ENCODE measurements around the gene PITPNM3.

The PITPNM3 gene

DNA sequence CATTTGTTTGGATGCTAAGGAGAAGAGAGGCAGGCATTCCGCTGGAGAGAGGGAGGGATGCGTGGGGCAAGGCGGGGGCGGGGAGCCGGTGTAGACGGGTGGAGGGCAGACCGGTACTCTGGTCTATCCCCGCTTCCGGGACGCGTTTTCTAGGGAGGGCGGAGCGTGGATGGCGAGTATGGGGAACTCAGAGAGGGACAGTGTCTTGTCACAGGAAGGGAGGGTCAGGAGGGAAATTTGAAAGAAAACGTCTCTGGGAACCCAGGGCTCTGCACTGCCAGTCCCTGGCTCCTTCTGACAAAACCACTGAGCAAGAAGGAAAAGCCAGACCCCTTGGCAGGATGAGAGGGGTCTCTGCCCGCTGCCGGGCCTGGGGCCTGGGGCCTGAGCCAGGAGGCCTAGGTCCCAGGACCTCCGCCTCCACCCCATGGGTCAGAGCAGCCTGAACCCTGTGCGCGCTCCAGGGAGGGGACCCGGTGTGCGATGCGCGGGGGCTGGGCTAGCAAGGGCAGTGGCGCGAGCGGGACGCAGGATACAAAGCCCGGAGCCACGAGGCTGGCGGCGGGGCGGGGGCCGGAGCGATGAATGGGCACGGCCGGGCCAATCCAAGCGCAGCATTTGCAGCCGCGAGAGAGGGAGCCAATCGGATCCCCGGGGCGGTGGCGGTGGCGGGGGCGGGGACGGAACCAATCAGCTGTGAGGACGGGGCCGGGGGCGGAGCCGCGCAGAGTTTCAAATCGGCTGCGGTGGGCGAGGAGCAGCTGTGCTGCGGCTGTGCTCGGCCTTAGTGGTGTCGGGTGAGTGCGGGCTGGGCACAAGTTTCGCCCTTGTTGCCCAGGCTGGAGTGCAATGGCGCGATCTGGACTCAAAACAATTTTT lies 112.4 kb downstream of the PITPNM3 start, which contains the start of gene PIMREG:
TSS of gene PIMREG (plus strand) at position 764 of the 879 bp plus-strand sequence. CDS start 656 bp downstream, outside the sequence.
- peak; percentile 98 for DNase-seq (ENCODE audit: low spot score)

DNA sequence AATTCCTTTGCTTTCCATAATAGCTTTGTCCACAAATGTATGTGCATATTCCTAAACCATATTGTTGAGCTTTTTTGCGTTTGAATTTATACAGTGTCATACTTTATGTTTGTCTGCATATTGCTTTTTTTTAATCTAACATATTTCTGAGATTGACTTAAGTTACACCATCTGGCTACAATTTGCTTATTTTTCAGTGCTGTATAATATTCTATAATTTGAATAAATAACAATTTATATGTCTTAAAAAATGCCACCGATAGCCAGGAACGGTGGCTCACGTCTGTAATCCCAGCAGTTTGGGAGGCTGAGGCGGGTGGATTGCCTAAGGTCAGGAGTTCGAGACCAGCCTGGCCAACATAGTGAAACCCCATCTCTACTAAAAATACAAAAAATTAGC lies 113.6 kb downstream of the PITPNM3 start:
- DNase-seq (ENCODE audit: low spot score): no peak

DNA sequence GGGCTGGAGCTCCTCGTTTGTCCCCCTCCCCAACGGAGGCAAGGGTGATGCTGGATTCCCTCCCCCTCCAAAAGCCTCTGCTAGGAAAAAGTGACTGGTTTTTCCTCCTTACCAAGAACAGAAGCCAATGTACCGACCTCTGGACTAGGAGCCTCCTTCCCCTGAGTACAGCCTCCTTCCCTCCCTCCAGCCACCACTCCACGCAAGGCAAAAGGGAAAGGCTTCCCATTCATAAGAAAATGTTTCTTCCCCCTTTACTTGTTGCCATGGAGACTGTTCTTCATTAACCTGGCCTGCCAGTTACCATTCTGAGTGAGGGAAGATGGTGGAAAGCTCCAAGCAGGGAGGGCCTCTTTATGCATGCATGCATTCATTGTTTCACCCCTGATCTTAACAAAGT lies 116.4 kb downstream of the PITPNM3 start:
- no peak for DNase-seq (ENCODE audit: low spot score)

DNA sequence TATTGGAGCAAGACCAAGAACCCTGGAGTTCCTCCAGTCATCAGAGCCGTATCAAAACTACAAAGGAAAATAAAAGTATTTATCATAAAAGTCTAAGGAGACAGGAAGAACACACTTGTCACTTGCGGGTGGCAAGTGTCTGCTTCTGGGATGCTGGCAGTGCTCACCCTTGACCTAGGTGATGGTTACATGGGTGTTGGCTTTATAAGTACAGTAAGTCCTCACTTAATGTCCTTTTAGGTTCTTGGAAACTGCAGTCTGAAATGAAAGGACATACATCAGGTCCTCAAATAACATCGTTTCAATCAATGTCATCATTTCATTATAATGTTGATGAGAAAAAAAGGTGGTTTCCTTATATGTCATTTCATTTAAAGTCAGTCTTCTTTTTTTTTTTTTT lies 118.4 kb downstream of the PITPNM3 start:
- no peak for DNase-seq (ENCODE audit: low spot score)

DNA sequence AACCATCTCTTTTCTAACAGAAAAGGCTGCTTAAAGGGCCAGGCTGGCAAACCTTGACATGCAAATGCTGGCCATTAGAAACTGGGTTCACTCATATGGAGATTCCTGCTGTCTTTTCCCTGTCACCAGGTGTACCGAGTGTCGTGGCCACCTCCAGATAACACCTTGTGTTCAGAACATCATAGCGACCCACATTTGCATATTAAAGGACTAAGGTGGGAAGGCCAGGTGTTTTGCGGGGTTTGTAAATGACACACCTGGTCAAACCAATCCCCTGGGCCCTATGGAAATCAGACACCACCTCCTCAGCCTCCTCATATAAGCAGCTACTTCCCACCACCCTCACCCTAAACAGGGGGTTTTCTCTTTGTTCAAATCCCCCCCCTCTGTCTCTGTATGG lies 118.9 kb downstream of the PITPNM3 start:
- DNase-seq (ENCODE audit: low spot score): no peak

DNA sequence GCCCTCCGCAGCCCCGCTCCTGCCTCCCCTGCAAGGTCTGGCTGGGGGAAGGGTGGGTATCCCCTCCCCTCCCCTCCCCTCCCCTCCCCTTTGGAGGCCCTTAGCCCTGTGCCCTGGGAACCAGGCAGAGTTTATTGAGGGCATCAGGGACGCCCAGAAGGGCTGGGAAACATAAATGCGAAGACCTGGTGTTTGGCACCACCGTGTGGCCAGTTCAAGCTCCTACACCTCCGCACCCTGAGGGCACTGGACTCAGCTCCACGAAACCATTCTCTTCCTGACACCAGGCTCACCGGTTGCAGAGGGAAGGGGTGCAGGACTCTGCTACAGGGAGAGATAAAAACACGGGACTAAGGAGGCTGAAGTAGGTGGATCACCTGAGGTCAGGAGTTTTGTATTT lies 120.4 kb downstream of the PITPNM3 start:
- DNase-seq (ENCODE audit: low spot score): peak; percentile 67

DNA sequence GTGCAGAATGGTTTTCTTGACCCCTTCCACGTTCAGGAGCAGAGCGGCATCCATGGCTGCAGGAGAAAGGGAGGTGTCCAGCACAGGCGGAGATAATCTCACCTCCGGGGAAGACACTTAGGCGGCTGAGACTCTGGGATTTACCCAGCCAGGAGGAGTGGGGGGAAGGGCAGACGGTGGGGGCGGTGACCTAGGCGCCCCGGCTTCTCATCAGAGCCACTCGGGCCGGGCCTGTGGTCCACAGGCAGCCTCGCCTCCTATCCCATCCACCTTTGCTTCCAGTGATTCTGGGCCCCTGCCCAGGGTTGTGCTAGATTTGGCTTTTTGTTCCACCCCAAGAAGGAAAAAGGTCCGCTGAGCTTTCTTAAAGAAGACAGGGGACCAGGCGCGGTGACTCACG lies 121.3 kb downstream of the PITPNM3 start, which contains the start of gene AIPL1:
TSS of gene AIPL1 (minus strand) at position 71 of the 400 bp plus-strand sequence. CDS start at position 54, 17 bp downstream.
- DNase-seq (ENCODE audit: low spot score): no peak

DNA sequence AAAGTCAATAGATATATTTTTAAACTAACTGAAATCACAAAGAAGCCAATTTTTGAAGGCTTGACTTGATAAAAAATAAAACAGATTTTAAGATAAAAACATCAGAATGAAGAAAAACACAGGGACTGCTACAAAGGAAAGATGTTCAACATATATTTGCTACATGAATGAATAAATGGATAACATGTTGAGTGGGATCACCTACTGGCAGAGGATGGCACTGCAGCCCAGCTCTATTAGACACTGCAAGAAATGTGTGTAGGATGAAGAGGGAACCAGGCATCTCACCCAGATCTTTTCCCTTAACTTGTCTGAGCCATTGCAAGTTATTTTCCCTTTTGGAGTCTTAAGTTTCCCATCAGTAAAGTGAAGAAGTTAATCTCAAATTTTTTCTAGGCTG lies 125.6 kb downstream of the PITPNM3 start:
- DNase-seq (ENCODE audit: low spot score): no peak

DNA sequence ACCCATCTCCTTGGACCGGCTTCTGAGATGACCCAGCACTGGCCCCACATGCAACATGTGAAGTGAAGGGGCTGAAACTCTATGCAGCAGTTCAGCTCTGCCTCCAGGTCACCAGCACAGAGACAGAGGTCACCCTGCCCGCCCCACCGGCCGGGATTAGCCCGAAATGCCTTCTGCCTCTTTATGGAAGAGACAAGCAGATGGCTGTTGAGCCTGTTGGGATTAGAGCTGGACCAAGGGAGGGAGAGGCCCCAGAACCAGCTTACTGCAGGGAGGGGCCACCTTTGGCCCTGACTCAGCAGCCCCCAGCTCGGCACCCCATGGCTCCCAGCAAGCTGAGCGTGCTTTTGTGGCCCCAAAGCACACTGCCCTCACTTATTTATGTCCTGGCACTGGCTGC lies 127.1 kb downstream of the PITPNM3 start:
- DNase-seq (ENCODE audit: low spot score): no peak

DNA sequence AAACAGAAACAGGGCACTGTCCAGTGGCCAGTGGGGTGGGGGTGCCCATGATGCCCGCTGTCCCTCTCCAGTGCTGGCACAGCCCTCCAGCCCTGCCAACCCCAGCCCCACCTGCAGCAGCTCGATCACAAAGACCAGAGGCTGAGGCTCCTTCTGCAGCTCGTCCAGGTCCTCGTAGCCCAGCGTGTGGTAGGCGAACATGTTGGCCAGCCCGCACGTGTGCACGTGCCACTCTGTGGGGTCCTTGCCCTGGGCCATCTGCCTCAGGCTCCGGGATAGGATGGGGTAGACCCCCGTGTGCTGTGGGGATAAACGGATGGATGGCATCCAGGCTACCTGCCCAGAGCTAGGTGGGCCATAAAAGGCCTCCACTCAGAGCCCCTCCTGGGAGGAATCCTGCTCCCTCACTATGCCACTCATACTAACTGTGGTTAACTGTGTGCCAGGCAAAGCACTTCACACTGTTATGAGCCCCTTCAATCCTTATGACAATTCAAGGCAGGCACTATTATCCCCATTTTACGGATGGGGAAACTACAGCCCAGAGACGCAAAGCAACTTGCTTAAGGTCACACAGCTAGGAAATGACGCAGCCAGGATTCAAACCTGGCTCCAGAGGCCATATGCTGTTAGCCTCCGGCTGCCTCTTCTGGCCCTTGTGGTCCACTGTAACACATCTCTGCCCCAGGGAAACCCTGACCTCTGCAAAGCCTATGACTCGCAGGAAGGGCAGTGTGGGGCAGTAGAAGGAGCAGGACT lies 128.0 kb downstream of the PITPNM3 start:
- no peak for DNase-seq (ENCODE audit: low spot score)

DNA sequence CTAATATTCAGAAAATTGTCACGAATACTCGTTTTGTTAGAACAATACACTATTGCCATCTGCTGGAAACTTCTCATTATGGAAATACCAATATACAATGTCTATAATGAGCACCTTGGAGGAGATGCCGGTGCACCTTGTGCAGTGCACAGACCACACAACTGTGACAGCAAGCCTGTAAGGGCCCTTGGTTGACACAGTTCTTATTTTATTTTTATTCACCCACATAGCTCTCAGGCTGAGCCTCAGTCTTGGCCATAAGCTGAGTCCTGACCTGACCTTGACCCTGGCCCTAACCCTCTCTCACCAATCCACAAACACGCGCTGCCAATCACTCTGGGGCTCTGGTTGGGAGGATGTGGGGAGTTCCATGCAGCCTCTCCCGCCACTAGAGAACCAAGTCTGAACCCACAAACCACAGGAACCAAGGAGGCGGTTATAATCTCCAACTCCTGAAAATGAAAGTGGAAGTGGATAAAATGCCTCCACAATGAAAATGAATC lies 129.0 kb downstream of the PITPNM3 start:
- DNase-seq (ENCODE audit: low spot score): no peak

DNA sequence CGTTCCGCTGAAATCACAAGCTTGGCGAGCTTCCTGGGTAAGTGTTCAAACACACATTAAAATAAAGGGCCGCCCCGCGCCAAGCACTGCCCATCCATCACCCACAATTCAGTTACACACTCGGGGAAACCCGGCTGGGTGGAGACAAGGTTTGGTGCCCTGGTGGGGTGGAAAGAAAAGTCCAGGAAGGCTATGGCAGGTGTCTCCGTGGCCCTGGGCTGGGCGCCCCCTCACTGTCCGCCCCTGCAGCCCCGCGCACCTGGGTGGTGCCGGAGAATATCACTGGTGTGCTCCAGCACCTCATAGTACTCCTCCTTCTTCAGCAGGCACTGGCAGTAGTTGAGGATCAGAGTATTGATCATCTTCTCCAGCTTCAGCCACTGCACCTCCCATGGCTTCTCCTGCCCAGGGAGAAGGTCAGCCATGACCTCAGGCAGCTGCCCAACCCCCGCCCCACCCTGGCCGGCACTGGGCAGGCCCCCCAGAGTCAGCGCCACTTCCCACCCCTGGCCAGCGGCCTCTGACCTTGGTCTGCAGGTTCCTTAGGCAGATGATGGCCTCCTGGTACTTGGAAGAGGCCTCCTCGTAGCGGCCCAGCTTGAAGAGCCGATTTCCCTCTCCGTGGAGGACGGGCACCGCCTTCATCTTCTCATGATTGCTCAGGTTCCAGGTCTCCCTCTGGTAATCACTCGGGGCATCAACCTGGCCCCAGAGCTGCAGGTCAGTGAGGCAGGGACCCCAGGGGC lies 129.8 kb downstream of the PITPNM3 start:
- no peak for DNase-seq (ENCODE audit: low spot score)

DNA sequence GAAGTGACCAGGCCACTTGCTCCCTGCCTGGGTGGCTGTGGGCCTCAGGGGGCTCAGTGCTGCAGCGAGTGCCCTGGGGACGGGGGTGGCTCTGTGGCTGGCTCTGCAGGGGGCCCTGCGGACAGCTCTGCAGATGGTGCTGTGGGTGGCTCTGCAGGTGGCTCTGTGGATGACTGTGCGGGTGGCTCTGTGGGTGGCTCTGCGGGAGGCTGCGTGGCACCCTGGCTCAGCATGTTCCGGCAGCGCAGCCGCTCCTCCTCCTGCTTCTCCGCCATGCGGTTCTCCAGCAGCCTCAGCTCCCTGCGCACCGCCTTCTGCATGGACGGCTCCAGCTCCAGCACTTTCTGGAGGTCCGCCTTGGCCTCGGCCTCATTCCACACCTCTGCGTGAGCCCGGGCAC lies 130.9 kb downstream of the PITPNM3 start:
- DNase-seq (ENCODE audit: low spot score): no peak

DNA sequence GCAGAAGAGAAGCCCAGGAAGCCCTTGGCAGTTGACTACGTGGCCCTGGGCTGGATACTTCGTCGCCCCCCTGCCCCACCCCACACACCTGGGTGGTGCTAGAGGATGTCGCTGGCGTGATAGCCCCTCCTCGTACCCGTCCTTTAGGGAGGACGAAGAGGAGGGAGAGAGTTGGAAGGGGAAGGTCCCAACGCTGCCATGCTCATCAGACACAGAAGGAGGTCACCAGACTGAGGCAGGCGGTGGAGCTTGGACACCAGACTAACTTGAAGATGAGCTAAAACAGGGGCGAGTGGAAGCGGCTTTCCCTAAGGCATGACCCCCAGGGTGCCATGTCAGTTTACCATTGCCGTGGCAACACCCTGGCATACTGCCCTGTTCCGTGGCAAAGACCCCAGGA lies 132.4 kb downstream of the PITPNM3 start:
- no peak for DNase-seq (ENCODE audit: low spot score)

DNA sequence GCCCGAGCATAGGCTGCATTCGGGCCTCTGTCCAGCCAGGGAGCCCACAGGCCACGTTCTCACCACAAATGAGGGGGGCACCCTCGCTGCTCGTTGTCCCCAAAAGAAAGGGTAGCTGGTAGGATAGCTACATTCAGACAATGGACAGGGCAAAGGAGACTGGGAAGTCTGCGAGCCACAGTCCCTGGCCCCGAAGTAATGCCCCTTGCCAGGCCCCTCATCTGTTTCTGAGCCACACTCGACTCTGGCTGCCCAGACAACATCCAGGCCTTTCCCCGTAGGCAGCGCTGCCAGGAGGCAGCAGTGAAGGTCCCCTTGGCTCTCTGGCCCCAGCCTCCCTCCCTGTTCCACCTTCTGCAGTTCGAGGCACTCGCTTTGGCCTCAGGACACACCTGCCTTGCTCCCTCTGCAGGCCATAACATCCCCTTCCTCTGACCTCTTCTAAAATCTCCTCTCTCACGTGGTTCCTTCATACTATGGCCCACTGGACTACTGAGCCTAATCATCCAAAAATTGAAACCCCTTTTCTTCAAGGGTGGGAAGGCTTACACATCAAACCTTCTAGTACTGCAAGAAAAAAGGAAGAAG lies 133.6 kb downstream of the PITPNM3 start:
- no peak for DNase-seq (ENCODE audit: low spot score)

DNA sequence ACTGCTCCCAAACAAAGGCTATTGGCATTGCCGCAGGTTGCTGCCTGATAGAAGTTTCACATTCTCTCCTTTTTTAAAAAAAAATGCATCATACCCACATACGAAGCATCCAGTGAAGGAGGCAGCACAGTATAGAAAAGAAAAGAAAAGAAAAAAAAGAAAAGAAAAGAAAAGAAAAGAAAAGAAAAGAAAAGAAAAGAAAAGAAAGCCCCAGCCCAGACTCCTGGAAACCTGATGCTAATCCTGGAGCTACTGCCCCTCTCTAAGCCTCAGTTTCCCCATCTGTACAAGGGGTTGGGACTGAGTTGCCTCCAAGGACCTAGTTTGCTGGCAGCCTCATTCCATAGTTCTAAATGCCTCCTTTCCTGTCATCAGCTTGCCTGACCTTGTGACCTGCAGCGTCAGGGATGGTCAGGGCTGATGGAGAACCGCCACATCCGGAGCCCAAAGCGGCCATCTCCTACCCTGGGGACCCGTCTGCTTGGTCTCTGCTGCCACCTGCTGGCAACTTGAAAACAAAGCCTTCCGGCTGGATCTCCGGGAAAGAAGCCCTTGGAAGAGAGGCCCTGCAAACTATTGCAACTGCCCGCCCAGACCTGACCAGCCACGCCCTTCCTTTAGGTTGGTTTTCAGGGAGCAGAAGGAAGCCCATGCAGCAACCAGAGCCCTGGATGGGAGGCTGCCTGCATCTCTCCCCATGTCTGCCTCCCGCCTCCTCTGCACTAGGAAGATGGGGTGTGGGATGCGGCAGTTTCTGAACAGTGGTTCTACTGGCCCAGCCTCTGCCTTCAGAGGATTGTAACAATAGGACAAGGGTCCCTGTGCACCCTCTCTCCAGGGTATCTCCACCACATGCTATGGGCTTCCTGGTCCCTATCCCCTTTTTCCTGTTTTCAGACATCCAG lies 134.4 kb downstream of the PITPNM3 start:
- peak; percentile 72 for DNase-seq (ENCODE audit: low spot score)

DNA sequence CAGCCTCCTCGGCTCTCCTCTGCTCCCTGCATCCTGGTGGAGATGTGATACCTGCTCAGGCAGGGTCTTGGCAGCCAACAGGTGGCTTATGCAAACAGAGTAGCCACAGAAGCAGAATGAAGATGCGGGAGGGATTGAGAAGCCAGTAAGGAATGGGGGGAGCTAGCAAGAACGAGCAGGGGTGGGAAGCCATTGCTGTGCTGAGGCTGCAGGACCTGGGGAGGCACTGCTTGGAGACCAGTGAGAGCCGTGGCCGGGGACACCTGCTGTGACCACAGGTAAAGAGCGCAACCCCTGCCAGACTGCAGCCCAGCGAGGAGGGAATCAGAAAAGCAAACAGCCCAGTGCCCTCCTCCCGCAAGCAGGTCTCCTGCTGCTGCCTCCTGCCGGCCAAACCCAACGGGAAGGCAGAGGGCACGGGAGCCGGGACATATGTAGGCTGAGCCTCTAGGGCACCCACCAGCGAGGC lies 136.1 kb downstream of the PITPNM3 start:
- DNase-seq (ENCODE audit: low spot score): peak; percentile 52

DNA sequence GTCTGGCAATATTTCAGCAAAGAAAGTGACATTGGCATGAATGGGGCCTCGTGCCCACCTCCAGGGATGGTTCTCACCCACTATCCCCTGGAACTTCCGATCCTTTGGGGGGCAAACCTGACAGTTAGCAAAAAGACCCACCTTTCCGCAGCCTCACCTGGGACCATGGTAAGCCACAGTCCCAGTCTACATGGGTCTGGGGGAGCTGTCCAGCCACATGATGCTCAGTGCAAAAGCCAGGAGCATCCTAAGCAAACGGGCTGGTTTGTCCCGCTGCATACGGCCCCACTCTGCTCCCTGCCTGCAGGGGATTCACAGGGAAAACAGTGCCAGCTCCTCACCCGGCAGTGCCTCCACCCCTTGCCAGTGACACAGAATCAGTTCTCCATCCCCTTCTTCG lies 140.7 kb downstream of the PITPNM3 start:
- no peak for DNase-seq (ENCODE audit: low spot score)

DNA sequence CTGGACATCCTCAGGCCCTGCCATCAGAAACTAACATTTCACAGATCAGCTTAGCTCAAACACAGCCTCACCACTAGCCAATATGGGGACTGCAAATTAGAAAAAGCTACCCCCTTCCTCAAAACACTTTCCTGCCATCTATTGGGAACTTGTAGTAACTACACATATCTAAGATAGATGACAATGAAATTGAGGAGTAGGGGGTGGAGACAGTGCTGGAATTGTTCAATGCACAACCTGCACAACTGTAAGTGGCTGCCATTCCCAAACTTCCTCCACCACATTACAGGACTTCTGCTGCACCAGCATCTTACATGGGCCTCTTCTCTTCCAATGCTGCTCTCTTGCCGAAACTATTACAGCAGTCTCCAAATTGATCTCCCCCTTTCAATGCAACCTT lies 143.3 kb downstream of the PITPNM3 start:
- DNase-seq (ENCODE audit: low spot score): peak; percentile 55

DNA sequence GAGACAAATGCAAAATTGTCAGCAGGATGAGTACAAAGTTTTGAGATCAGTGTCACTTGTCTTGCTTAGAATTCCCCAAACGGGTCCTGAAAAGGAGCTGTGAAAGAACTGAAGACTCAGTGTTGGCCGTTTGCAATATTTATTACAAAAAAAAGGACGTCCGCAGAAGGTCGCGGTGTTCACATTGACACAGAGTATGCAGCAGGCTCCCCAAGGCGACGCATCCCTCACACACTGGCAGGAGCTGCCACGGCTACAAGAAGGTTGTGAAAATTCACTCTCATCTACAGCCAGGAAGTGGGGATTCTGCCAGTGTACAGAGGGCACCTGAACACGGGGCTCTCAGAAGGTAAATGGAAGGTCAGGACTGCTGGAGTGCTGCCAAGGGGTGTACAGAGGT lies 147.6 kb downstream of the PITPNM3 start:
- DNase-seq (ENCODE audit: low spot score): no peak

DNA sequence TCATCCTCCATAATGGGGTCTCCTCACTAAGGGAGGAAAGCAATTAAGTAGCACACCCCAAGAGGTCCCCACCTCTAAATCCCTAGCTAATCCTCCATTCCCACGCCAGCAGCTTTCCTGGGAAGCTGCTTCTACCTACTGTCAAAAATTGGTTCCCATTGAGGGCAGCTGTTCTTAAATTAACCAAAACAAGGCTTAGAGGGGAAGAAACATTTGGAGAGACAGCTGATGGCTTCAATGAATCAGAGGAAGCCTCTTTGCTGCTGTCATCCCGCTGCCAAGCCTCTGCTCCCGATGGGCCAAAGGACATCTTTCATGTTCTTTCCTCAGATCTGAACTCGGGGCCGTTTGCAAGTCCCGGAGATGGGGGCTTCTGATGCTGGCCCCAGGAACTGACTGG lies 148.1 kb downstream of the PITPNM3 start:
- DNase-seq (ENCODE audit: low spot score): no peak
